HL-60 (cell line): ENCODE measurements around the gene KRTAP5-2.

ENCODE experiments used
- CTCF ChIP-seq: IDR thresholded peaks from one replicate; pipeline ENCODE4 v1.5.1; 2011; ENCODE audit warnings: low read length, control low read depth, inconsistent platforms; ENCODE audit not compliant: insufficient read depth
- POLR2AphosphoS5 ChIP-seq: IDR thresholded peaks from 2 replicates; pipeline ENCODE4 v1.6.1; 2012; ENCODE audit warnings: low read depth

DNA sequence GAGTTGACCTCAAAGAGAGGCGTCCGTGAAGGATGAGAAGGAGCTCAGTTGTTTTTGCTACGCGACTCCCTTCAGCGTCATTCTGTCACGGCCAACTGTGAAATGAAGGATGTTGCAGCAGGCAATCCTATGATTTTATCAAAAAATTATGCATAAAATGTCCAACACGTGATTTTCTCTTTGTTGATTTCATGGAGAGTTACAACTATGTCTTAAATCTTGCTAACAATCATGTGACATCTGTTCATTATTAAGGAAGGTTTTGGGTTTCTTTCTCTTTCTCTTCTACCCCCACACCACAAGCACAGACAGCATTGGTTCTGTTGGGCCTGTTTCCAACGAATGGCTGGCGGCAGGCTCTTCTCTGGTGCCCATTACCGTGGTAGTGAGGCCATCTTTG, 20.1 kb upstream of the KRTAP5-2 start:
- TF ChIP-seq CTCF (no peak), POLR2AphosphoS5 (no peak)
